Measurements from ENCODE around the gene SEMA7A. TPM values are rescaled to one million over a fixed set of nuclear protein-coding genes. Genes with fewer than 3 reads are reported as not detected.
"Not testable (repeated sequence)": the region's sequence is repeated elsewhere in the genome, so short reads cannot be mapped to it uniquely, and the experiment has no call there.

SEMA7A gene
- total and polyA plus RNA-seq, 9 of the 15 experiments (the other 6 are each of a cell fraction or from before 2014, with no cell fraction given) = 0.04 to 8.2 (median 5.4) TPM; not detected in 1

GRCh38 chr15:74457036-74457435 is 23.3 kb upstream of the SEMA7A start:
- DNase-seq (ENCODE audit: extremely low read depth in 1 of 4, low spot score in 3 of 4); H4K20me1 ChIP-seq (replicated peaks; ENCODE audit: control insufficient read depth, insufficient read depth, low read length); in situ Hi-C loops (cut with MboI); H3K4me2 ChIP-seq (ENCODE audit: insufficient read depth, low read length); H3K9me1 ChIP-seq (ENCODE audit: control insufficient read depth, insufficient read depth, low read length); intact Hi-C loops (cut with micrococcal nuclease); H3K9me3 ChIP-seq (replicated peaks; ENCODE audit: control insufficient read depth, insufficient read depth, low read depth, low read length); H3K27me3 ChIP-seq (ENCODE audit: control insufficient read depth in 2 of 2, insufficient read depth in 2 of 2, low read length in 2 of 2); ATAC-seq; H3K4me3 ChIP-seq; H3K9ac ChIP-seq (ENCODE audit: insufficient read depth in 1 of 2, low read depth in 2 of 2, low read length in 2 of 2); H3K27ac ChIP-seq (ENCODE audit: extremely low read depth, low read depth, low read length); H2AFZ ChIP-seq (ENCODE audit: low read depth, low read length); CTCF ChIA-PET (ENCODE audit: low intra/inter-chr PET ratio); BruUV-seq (replicated peaks); POLR2A ChIA-PET; FAIRE-seq: not testable (repeated sequence)
- H3K36me3 ChIP-seq (ENCODE audit: control insufficient read depth, insufficient read depth, low read length) = peaks cover 35% of the 10 kb centered on the region; the same call in 2 of the 3 replicates
- WGBS (ENCODE audit: insufficient coverage, low coverage, missing lambda C conversion rate) = 90% methylated on average over 10 of the region's 10 CpGs
- H3K79me2 ChIP-seq (ENCODE audit: control insufficient read depth, insufficient read depth, low read length) = peaks cover 17% of the 10 kb centered on the region
- peaks cover 2 to 12% of the 10 kb centered on the region in 2 experiments; a peak in 4 of 5 replicates for H3K4me1 ChIP-seq (replicated peaks in 1 of 2; ENCODE audit: control insufficient read depth in 2 of 2, insufficient read depth in 2 of 2, low read length in 2 of 2)

GRCh38 chr15:74454764-74455500 is 21.2 kb upstream of the SEMA7A start:
- DNase-seq (ENCODE audit: extremely low read depth in 1 of 4, low spot score in 3 of 4) (no peak), ATAC-seq (no peak), FAIRE-seq (no peak)
- in situ Hi-C loops (cut with MboI) = loop anchor here (5.0 kb wide), 1 partner anchor 167 kb away; no protein-coding TSS in a partner anchor
- H3K9me3 ChIP-seq (replicated peaks; ENCODE audit: control insufficient read depth, insufficient read depth, low read depth, low read length) = no peaks in the 10 kb centered on the region
- TF ChIP-seq ZNF512 (tag; IDR thresholded peaks at IDR 0.05) = no peak
- TF ChIP-seq SPI1 (IDR thresholded peaks at IDR 0.05; ENCODE audit: borderline replicate concordance, low read depth, low read length) = peak; percentile 47; the same call in 1 of the 2 replicates
- H2AFZ ChIP-seq (ENCODE audit: low read depth, low read length) = no peak overlapping the region
- no peak overlapping the region for H3K4me3 ChIP-seq
- no peaks in the 10 kb centered on the region for H3K9me1 ChIP-seq (ENCODE audit: control insufficient read depth, insufficient read depth, low read length)
- H3K27ac ChIP-seq (ENCODE audit: extremely low read depth, low read depth, low read length) = no peak overlapping the region; the same call in 2 of the 3 replicates
- H3K79me2 ChIP-seq (ENCODE audit: control insufficient read depth, insufficient read depth, low read length) = no peaks in the 10 kb centered on the region
- H3K36me3 ChIP-seq (ENCODE audit: control insufficient read depth, insufficient read depth, low read length) = peaks cover 38% of the 10 kb centered on the region; the same call in 2 of the 3 replicates
- POLR2A ChIA-PET = interaction anchor here (0.7 kb wide), 1 partner anchor 17 kb away, joined by 3 read pairs; no protein-coding TSS in a partner anchor
- no TSS peak for BruUV-seq (replicated peaks)
- no peaks in the 10 kb centered on the region for H3K27me3 ChIP-seq (ENCODE audit: control insufficient read depth in 2 of 2, insufficient read depth in 2 of 2, low read length in 2 of 2)
- intact Hi-C loops (cut with micrococcal nuclease) = no loop called here
- H3K4me2 ChIP-seq (ENCODE audit: insufficient read depth, low read length) = no peak overlapping the region
- no peak overlapping the region for H3K9ac ChIP-seq (ENCODE audit: insufficient read depth in 1 of 2, low read depth in 2 of 2, low read length in 2 of 2)
- no peaks in the 10 kb centered on the region for H4K20me1 ChIP-seq (replicated peaks; ENCODE audit: control insufficient read depth, insufficient read depth, low read length)
- peaks cover 2 to 6% of the 10 kb centered on the region in 2 experiments; a peak in 4 of 5 replicates for H3K4me1 ChIP-seq (replicated peaks in 1 of 2; ENCODE audit: control insufficient read depth in 2 of 2, insufficient read depth in 2 of 2, low read length in 2 of 2)
- CTCF ChIA-PET (ENCODE audit: low intra/inter-chr PET ratio) = no interaction called here

Measured in K562 (cell line).